ENCODE data around the gene STK40.

DNA sequence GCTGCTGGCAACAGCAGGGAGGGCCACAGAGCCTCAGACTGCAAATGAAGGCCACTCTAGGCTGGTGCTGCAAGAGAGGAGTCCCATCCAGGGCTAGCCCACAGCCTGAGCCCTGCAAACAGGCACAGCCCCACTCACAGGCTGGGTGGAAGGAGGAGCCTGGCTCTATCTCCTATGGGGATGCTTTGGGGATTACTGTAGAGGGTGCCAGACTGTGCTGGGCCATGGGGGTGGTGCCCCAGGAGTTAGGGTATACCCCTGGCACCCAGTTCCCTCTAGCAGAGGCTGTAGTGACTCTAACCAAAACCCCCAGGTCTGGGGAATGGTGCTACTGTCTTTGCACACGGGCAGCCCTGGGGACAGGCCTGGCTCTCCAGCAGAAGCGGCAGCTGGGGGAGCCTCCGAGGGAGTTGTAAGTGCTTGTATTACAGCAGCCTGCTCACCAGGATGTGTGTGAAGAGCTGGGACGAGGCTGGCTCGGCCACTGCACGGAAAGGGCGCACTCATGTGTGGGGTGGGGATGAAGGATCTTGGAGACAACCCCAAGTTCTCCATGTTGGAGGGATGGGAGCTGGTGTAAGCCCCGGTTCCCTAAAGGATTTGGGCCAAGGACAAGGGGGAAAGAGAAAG, 38.9 kb downstream of the STK40 start:
- TF ChIP-seq, protein P1, sequence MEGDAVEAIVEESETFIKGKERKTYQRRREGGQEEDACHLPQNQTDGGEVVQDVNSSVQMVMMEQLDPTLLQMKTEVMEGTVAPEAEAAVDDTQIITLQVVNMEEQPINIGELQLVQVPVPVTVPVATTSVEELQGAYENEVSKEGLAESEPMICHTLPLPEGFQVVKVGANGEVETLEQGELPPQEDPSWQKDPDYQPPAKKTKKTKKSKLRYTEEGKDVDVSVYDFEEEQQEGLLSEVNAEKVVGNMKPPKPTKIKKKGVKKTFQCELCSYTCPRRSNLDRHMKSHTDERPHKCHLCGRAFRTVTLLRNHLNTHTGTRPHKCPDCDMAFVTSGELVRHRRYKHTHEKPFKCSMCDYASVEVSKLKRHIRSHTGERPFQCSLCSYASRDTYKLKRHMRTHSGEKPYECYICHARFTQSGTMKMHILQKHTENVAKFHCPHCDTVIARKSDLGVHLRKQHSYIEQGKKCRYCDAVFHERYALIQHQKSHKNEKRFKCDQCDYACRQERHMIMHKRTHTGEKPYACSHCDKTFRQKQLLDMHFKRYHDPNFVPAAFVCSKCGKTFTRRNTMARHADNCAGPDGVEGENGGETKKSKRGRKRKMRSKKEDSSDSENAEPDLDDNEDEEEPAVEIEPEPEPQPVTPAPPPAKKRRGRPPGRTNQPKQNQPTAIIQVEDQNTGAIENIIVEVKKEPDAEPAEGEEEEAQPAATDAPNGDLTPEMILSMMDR (conservative IDR thresholded peaks at IDR 0.05 in 1 of 2, IDR thresholded peaks at IDR 0.05 in 1 of 2; ENCODE audit: low read depth in 1 of 2, low read length in 2 of 2): no peak
- no peak for TF ChIP-seq EZH2 (IDR thresholded peaks at IDR 0.05; ENCODE audit: low read length, missing control alignments)
